Mucosa of descending colon (tissue), 3 donors: ENCODE data around the gene PRELP. TPM values are rescaled to one million over a fixed set of nuclear protein-coding genes. Genes with fewer than 3 reads are reported as not detected.
"Not testable (repeated sequence)": the region's sequence is repeated elsewhere in the genome, so short reads cannot be mapped to it uniquely, and the experiment has no call there.

Experiments used
- ATAC-seq: fragments of 200-7000 bp; cut with Tn5 transposase; one replicate; pipeline ENCODE4 v1.9.1; 2020; ENCODE audit warnings: mild to moderate bottlenecking, moderate library complexity
- DNase-seq, 3 donors: peaks; one replicate each; pipeline ENCODE4 v3.0.0-alpha.2; 2020
- H3K36me3 ChIP-seq: fragments of 200-600 bp; one replicate; pipeline ENCODE4 v1.8.0; 2021; ENCODE audit warnings: low read depth, mild to moderate bottlenecking
- H3K4me1 ChIP-seq: fragments of 200-600 bp; one replicate; pipeline ENCODE4 v1.8.0; 2021; ENCODE audit warnings: low read depth, mild to moderate bottlenecking
- H3K4me3 ChIP-seq: fragments of 200-600 bp; one replicate; pipeline ENCODE4 v1.8.0; 2021; ENCODE audit warnings: mild to moderate bottlenecking
- H3K9me3 ChIP-seq: fragments of 200-600 bp; one replicate; pipeline ENCODE4 v1.8.0; 2021; ENCODE audit warnings: mild to moderate bottlenecking
- intact Hi-C, 2 donors: fragments of 100-400 bp; cut with DNase I in 1 of 2; cut with micrococcal nuclease in 1 of 2; formaldehyde crosslinking; loops; one replicate each; pipeline versions ENCODE4 v1.11.0 to v1.11.1; 2022; cut with DNase I, micrococcal nuclease
- total RNA-seq, 3 donors: library from RNA; stranded (reverse); fragmentation: NEBNext Ultra II Directional in 2 of 3; extraction: Animal tissue kit (Norgen Biotek cat#: 25700) in 2 of 3; gene quantifications; one replicate each; pipeline versions ENCODE4 v1.2.1 to v1.2.4, GENCODE V29; 2021 to 2023
- TF ChIP-seq, protein P1 (sequence below): fragments of 200-600 bp; IDR thresholded peaks from one replicate; pipeline ENCODE4 v1.8.0; 2022; ENCODE audit warnings: antibody characterized with exemption, mild to moderate bottlenecking
- donor health status: DM: no; HTN: no; CAD: no; lungs with moderate emphysema.
- donor health status: DM: no; HTN: no; CAD: no.
- donor health status: DM: no; HTN: yes; CAD: no.

PRELP gene
- total RNA-seq, 3 donors from 2014 or later = 5.5 to 174 (median 5.6) TPM

DNA sequence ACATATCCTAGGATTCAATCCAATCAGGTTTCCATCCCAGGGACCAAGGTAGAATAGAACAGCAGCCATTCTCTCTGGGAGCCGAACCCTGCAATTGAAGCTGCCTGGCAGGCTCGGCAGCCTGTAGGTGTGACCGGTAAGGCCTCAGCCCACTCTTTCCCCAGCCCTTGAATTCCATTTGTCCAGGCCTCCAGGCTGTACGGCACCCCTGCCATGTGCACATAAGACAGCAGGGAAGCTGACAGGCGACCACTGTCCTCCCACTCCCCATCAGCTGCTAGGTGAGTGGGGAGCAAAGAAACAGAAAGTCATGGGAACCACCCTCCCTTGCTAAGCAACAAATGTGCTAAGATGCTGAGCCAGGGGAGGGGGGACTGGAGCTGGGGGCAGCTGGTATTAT lies 41.3 kb downstream of the PRELP start:
- DNase-seq (no peak), ATAC-seq (no peak)
- intact Hi-C loops = no loop called here
- Histone ChIP-seq H3K4me1 (peaks cover 4% of the 10 kb centered on the region), H3K9me3 (no peaks in the 10 kb centered on the region), H3K36me3 (no peaks in the 10 kb centered on the region), H3K4me3 (no peak overlapping the region)
- TF ChIP-seq, protein P1, sequence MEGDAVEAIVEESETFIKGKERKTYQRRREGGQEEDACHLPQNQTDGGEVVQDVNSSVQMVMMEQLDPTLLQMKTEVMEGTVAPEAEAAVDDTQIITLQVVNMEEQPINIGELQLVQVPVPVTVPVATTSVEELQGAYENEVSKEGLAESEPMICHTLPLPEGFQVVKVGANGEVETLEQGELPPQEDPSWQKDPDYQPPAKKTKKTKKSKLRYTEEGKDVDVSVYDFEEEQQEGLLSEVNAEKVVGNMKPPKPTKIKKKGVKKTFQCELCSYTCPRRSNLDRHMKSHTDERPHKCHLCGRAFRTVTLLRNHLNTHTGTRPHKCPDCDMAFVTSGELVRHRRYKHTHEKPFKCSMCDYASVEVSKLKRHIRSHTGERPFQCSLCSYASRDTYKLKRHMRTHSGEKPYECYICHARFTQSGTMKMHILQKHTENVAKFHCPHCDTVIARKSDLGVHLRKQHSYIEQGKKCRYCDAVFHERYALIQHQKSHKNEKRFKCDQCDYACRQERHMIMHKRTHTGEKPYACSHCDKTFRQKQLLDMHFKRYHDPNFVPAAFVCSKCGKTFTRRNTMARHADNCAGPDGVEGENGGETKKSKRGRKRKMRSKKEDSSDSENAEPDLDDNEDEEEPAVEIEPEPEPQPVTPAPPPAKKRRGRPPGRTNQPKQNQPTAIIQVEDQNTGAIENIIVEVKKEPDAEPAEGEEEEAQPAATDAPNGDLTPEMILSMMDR = no peak

DNA sequence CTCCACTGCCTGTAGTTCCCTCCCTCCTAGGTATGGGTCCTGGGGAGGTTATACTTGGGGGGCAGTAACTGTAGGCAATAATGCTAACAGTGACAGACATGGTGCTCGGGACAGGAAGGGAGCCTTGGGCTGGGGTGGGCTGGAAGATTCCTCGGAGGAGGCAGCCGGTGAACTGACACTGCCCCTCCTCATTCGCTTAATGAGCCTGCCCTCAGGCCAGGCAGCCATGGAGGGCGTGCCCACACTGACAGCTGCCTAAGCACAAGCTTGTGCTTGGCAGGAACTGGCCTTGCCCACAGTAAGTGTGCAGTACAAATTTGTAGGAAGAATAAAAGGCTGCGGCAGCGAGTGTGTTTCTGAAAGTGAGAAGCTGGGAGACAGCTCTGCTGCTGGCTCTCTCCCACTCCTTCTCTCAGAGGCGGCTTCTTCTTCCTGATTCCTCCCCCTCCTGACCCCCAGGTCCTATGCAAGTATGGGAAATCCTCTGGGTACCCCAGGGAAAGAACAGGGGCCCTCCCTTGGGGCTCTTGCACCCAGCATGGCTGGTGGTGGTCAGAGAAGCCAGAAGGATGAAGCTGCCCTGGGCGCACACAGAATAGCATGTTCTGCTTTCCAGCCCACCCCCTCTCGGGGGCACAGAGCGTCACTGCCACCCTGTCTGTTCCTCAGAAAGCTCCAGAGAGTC lies 42.0 kb downstream of the PRELP start:
- no peak for ATAC-seq
- H3K4me1 ChIP-seq = peaks cover 4% of the 10 kb centered on the region
- TF ChIP-seq, protein P1 = no peak
- no peak overlapping the region for H3K4me3 ChIP-seq
- no peak for DNase-seq
- intact Hi-C loops = no loop called here
- H3K36me3 ChIP-seq = no peaks in the 10 kb centered on the region
- no peaks in the 10 kb centered on the region for H3K9me3 ChIP-seq

DNA sequence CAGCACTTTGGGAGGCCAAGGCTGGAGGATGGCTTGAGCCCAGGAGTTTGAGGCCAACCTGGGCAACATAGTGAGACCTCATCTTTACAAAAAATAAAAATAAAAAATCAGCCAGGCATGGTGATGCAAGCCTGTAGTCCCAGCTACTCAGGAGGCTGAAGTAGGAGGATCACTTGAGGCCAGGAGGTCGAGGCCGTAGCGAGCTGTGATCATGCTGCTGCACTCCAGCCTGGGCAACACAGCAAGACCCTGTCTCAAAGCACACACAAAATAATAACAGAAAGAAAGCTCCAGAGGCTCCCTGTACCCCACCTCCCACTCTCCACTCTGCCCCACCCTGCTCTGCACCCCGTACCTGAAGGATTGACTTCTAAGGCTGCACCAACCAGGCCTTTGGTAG lies 42.5 kb downstream of the PRELP start:
- H3K4me3 ChIP-seq, DNase-seq, H3K36me3 ChIP-seq, intact Hi-C loops, ATAC-seq, H3K4me1 ChIP-seq, H3K9me3 ChIP-seq: not testable (repeated sequence)

DNA sequence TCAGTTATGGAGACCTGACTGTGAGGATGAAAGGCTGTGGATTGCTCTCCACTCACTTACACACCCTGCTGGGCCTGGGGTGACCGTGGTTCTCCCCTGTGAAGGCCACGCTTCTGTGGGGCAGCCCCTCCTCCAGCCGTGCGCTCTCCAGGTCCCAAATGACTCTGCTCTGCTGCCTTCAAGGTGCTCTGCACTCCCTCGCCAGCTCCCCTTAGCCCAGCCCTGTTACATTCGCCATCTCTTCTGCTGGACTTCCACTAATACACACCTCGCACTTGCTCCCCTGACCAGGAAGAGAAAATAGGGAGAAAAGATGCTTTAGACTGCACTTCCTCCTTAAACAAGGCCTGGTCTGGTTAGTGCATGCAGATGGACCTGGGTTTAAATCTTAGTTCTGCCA lies 42.9 kb downstream of the PRELP start:
- Histone ChIP-seq H3K36me3 (no peaks in the 10 kb centered on the region), H3K9me3 (no peaks in the 10 kb centered on the region), H3K4me1 (no peaks in the 10 kb centered on the region), H3K4me3 (no peak overlapping the region)
- no peak for ATAC-seq
- no peak for DNase-seq
- intact Hi-C loops = no loop called here
- TF ChIP-seq, protein P1 = no peak

GRCh38 chr1:203519053-203519840 lies 43.6 kb downstream of the PRELP start:
- no peak for DNase-seq
- intact Hi-C loops = no loop called here
- H3K9me3 ChIP-seq = no peaks in the 10 kb centered on the region
- peak; percentile 62 for ATAC-seq
- no peaks in the 10 kb centered on the region for H3K36me3 ChIP-seq
- H3K4me3 ChIP-seq = no peak overlapping the region
- TF ChIP-seq, protein P1 = no peak
- H3K4me1 ChIP-seq = no peaks in the 10 kb centered on the region

- DNase-seq = no peak
- intact Hi-C loops = no loop called here
- Histone ChIP-seq H3K4me1 (no peaks in the 10 kb centered on the region), H3K36me3 (no peaks in the 10 kb centered on the region), H3K9me3 (no peaks in the 10 kb centered on the region), H3K4me3 (no peak overlapping the region)
- TF ChIP-seq, protein P1 = no peak
- no peak for ATAC-seq
Observed at GRCh38 chr1:203519896-203520295, 44.3 kb downstream of the PRELP start.
